Thyroid gland (tissue), 4 donors: Measurements from ENCODE around the gene TNFRSF1A. TPM values are rescaled to one million over a fixed set of nuclear protein-coding genes. Genes with fewer than 3 reads are reported as not detected.

Source experiments
- DNase-seq, 2 donors: peaks; one replicate each; pipeline ENCODE4 v3.0.0-alpha.2; 2019
- H3K27ac ChIP-seq, 3 donors: fragments of 200-600 bp; sonication (generic); 1 replicate in 2 of 3; 2 replicates in 1 of 3; pipeline ENCODE4 v1.5.1; 2016 to 2019; ENCODE audit warnings: mild to moderate bottlenecking in 1 of 3, moderate library complexity in 1 of 3
- H3K27me3 ChIP-seq: fragments of 200-600 bp; sonication (generic); one replicate; pipeline ENCODE4 v1.5.1; 2019
- H3K36me3 ChIP-seq, 2 donors: fragments of 200-600 bp; sonication (generic); one replicate each; pipeline ENCODE4 v1.5.1; 2016 to 2019
- H3K4me1 ChIP-seq, 2 donors: fragments of 200-600 bp; sonication (generic); one replicate each; pipeline ENCODE4 v1.5.1; 2017 to 2019
- H3K4me3 ChIP-seq, 3 donors: fragments of 200-600 bp; sonication (generic); replicated peaks in 1 of 3; 1 replicate in 2 of 3; 2 replicates in 1 of 3; pipeline ENCODE4 v1.5.1; 2016; ENCODE audit warnings: mild to moderate bottlenecking in 1 of 3
- H3K9me3 ChIP-seq: fragments of 200-600 bp; sonication (generic); one replicate; pipeline ENCODE4 v1.5.1; 2017
- CTCF ChIP-seq, 6 experiments: fragments of 200-600 bp in 3 of 6; fragments of 450-650 bp in 3 of 6; sonication (generic) in 3 of 6; IDR thresholded peaks; one replicate each; pipeline ENCODE4 v1.5.1; 2016 to 2019; ENCODE audit warnings: antibody characterized with exemption in 6 of 6, mild to moderate bottlenecking in 2 of 6, inconsistent platforms in 1 of 6, moderate library complexity in 1 of 6
- POLR2A ChIP-seq, 2 donors: fragments of 450-650 bp; IDR thresholded peaks; one replicate each; pipeline ENCODE4 v1.6.1; 2017; ENCODE audit warnings: antibody characterized with exemption in 2 of 2, mild to moderate bottlenecking in 2 of 2, moderate library complexity in 1 of 2
- WGBS, 2 donors: methylation state at CpG; one replicate each; pipeline ENCODE4 v1.1.5; 2017; 5-methylcytosine and 5-hydroxymethylcytosine counted together
- intact Hi-C: fragments of 100-400 bp; cut with DNase I; formaldehyde crosslinking; loops from one replicate; pipeline ENCODE4 v1.15.1; 2023
- total RNA-seq, 4 donors: library from RNA; depleted of rRNA; stranded (reverse); fragments of >200 nt; gene quantifications; one replicate each; pipeline ENCODE4 v1.2.3, GENCODE V29; 2016

The TNFRSF1A gene
- total RNA-seq, 4 donors from 2014 or later = 131 to 185 (median 150) TPM

- WGBS, 2 donors = 60 to 65% methylated on average over 9 of the region's 9 CpGs
- Histone ChIP-seq H3K4me1 (peaks cover 16 to 42% of the 10 kb centered on the region in 2 donors), H3K27me3 (no peaks in the 10 kb centered on the region), H3K4me3 (no peak overlapping the region), H3K36me3 (peaks cover 0 to 10% of the 10 kb centered on the region in 2 donors), H3K9me3 (no peaks in the 10 kb centered on the region), H3K27ac (peak overlapping the region in 2 of 3 donors; percentile 50 to 71)
- intact Hi-C loops = no loop called here
- no peak for DNase-seq
- no peak for TF ChIP-seq POLR2A (IDR thresholded peaks at IDR 0.05)
- no peak for TF ChIP-seq CTCF (IDR thresholded peaks at IDR 0.05)
Measured at GRCh38 chr12:6352193-6353173, 10.6 kb upstream of the TNFRSF1A start.

- Histone ChIP-seq H3K4me3 (no peak overlapping the region), H3K36me3 (peaks cover 0 to 10% of the 10 kb centered on the region in 2 donors), H3K9me3 (no peaks in the 10 kb centered on the region), H3K27me3 (no peaks in the 10 kb centered on the region), H3K4me1 (peaks cover 20 to 51% of the 10 kb centered on the region in 2 donors), H3K27ac (no peak overlapping the region)
- 77 to 87% methylated on average over 5 of the region's 5 CpGs for WGBS, 2 donors
- no peak for TF ChIP-seq CTCF (IDR thresholded peaks at IDR 0.05)
- TF ChIP-seq POLR2A (IDR thresholded peaks at IDR 0.05) = no peak
- no peak for DNase-seq
- intact Hi-C loops = no loop called here
Measured at GRCh38 chr12:6351622-6352021, 9.7 kb upstream of the TNFRSF1A start.

DNA sequence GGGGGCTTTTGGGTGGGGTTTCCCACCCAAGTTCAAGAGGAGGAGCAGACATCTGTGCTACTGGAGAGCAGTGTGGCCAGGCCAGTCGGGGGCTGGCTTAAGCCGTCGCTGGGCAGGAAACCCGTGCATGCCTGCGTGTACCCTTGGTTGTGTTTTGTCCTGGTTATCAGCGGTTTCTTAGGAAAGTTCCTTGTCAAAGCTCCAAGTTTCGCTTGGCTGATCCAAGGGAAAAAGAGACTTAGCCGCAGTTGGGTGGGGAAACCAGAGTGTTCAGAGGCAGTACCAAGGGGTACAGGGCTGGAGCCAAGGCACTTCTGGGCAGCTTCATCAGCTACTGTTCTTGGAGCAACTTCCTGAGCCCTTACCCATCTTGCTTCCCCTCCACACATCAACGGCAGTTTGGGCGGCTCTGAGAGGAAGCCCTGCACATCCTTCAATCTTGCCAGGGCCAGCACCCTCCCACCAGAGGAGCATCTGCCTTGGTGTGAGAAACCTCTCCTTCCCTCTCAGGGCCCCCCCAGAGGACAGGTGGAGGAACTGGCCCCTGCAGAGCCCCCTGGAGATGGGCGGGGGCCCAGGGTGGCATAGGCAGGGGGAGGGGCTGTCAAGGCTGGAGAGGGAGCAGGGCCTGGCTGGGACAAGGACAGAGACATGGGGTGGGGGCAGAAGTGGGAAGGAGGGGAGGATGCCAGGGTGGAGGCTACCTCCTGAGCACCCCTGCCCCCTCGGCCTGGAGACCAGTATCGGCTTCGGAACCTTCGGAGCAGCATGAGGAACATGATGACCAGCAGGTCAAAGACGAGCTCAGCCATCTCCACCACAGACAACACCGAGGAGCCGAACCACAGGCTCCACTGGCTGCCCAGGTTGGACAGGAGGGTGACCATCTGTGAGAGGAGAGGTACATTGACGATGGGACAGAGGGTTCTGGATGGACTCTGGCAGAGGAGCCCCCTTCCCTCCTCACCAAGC, 5.8 kb upstream of the TNFRSF1A start:
- peak; percentile 66 to 71 for DNase-seq
- TF ChIP-seq CTCF (IDR thresholded peaks at IDR 0.05) = no peak
- peak in 1 of 2 donors; percentile 35 for TF ChIP-seq POLR2A (IDR thresholded peaks at IDR 0.05)
- Histone ChIP-seq H3K9me3 (no peaks in the 10 kb centered on the region), H3K27ac (peak overlapping the region; percentile 65 to 84 (median 78)), H3K36me3 (no peaks in the 10 kb centered on the region), H3K4me1 (peaks cover 14 to 69% of the 10 kb centered on the region in 2 donors), H3K27me3 (no peaks in the 10 kb centered on the region), H3K4me3 (no peak overlapping the region)
- WGBS, 2 donors = 45 to 47% methylated on average over 19 of the region's 19 CpGs
- intact Hi-C loops = no loop called here

GRCh38 chr12:6346942-6347341, 5.1 kb upstream of the TNFRSF1A start:
- TF ChIP-seq CTCF (IDR thresholded peaks at IDR 0.05) = no peak
- no peak for TF ChIP-seq POLR2A (IDR thresholded peaks at IDR 0.05)
- peaks cover 20 to 68% of the 10 kb centered on the region in 2 donors for H3K4me1 ChIP-seq
- WGBS, 2 donors = 83 to 91% methylated on average over 8 of the region's 8 CpGs
- peak overlapping the region; percentile 65 to 84 (median 78) for H3K27ac ChIP-seq
- no peaks in the 10 kb centered on the region for H3K36me3 ChIP-seq
- no peak overlapping the region for H3K4me3 ChIP-seq
- intact Hi-C loops = no loop called here
- DNase-seq = no peak
- no peaks in the 10 kb centered on the region for H3K27me3 ChIP-seq
- H3K9me3 ChIP-seq = no peaks in the 10 kb centered on the region
